Neural cell (in vitro differentiated cells): ENCODE measurements around the gene MIOS. TPM values are rescaled to one million over a fixed set of nuclear protein-coding genes. Genes with fewer than 3 reads are reported as not detected.

Experiments
- polyA plus RNA-seq: library from polyadenylated mRNA; depleted of rRNA; stranded (reverse); fragments of >200 nt; gene quantifications from 2 replicates; pipeline ENCODE4 v1.2.3, GENCODE V29; 2014

MIOS gene
- polyA plus RNA-seq, 1 donor from 2014 or later, result 52.2 TPM

Other genes with a start within 250 kb of the MIOS start
- gene COL28A1, start 31.0 kb upstream of the MIOS start, polyA plus RNA-seq, result 1.0 and 1.4 TPM in 2 replicates
- gene UMAD1, start 73.9 kb downstream of the MIOS start, polyA plus RNA-seq, result 13.6 and 14.7 TPM in 2 replicates
- gene RPA3, start 151.7 kb downstream of the MIOS start, polyA plus RNA-seq, result 44.6 and 50.1 TPM in 2 replicates